Activated T-cell treated with anti-CD3 and anti-CD28 coated beads, Interleukin-2, amount 50 U/mL, for 72 hours (primary cell): ENCODE results near the gene MMEL1. TPM values are rescaled to one million over a fixed set of nuclear protein-coding genes. Genes with fewer than 3 reads are reported as not detected.

Experiments used
- ATAC-seq, 2 donors: fragments of 150-1000 bp; cut with Tn5 transposase; replicated peaks in 1 of 2; 2 replicates each; pipeline ENCODE4 v1.10.0; 2021; ENCODE audit warnings: moderate library complexity in 2 of 2, mild to moderate bottlenecking in 1 of 2
- DNase-seq, 2 donors: peaks; one replicate each; pipeline ENCODE4 v3.0.0; 2021 to 2022; ENCODE audit warnings: mixed read lengths in 1 of 2
- H3K27ac Mint-ChIP-seq: one replicate; pipeline ENCODE4 v1.8.0; 2022; ENCODE audit warnings: mild to moderate bottlenecking, moderate library complexity, mixed read lengths
- H3K27me3 Mint-ChIP-seq: one replicate; pipeline ENCODE4 v1.8.0; 2022; ENCODE audit warnings: low read depth, mixed read lengths
- H3K36me3 Mint-ChIP-seq, 2 donors: one replicate each; pipeline ENCODE4 v1.8.0; 2022; ENCODE audit warnings: mixed read lengths in 2 of 2, mild to moderate bottlenecking in 1 of 2; ENCODE audit not compliant: insufficient read depth in 2 of 2
- H3K4me1 Mint-ChIP-seq: one replicate; pipeline ENCODE4 v1.8.0; 2022; ENCODE audit warnings: low read depth, mixed read lengths
- H3K4me3 Mint-ChIP-seq, 2 donors: one replicate each; pipeline ENCODE4 v1.8.0; 2022; ENCODE audit warnings: mild to moderate bottlenecking in 2 of 2, mixed read lengths in 2 of 2, moderate library complexity in 2 of 2
- H3K9me3 Mint-ChIP-seq, 2 donors: one replicate each; pipeline ENCODE4 v1.8.0; 2022; ENCODE audit warnings: mixed read lengths in 2 of 2
- total RNA-seq, 2 donors: library from RNA; stranded (reverse); gene quantifications; one replicate each; pipeline ENCODE4 v1.2.3, GENCODE V29; 2022

The MMEL1 gene
- total RNA-seq, 2 donors from 2014 or later, result 1.5 to 1.9 TPM

DNA sequence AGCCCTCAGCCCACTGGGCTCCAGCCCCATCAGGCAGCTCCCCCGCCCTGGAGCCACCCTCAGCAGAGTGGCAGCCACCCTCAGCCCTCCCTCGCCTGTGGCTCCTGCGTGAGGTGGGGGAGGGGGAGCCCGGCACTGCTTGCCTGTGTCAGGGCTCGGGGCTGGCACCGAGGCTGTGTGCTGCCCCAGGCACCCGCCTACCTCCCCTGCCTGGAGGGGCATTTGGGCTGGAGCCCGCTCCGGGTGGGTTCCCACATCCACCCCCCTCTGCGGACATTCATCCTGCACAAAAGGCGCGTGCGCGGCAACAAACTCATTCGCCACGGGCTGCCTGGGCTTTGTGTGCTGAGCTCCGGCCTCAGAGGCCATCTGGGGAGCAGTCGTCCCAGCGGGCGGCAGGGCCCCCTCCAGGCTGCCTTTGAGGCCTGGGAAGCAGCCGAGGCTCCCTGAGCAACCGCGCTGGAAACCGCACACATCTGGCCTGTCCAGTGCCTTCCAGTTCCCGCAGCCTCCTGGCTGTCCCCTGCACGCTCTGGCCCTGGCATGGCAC lies 89.2 kb downstream of the MMEL1 start:
- Mint-ChIP-seq H3K36me3 (no peaks in the 10 kb centered on the region), H3K4me1 (peaks cover 9% of the 10 kb centered on the region), H3K9me3 (no peaks in the 10 kb centered on the region), H3K27ac (no peak overlapping the region), H3K27me3 (no peaks in the 10 kb centered on the region), H3K4me3 (no peak overlapping the region)
- ATAC-seq, result no peak
- DNase-seq, result peak; percentile 46 to 54

DNA sequence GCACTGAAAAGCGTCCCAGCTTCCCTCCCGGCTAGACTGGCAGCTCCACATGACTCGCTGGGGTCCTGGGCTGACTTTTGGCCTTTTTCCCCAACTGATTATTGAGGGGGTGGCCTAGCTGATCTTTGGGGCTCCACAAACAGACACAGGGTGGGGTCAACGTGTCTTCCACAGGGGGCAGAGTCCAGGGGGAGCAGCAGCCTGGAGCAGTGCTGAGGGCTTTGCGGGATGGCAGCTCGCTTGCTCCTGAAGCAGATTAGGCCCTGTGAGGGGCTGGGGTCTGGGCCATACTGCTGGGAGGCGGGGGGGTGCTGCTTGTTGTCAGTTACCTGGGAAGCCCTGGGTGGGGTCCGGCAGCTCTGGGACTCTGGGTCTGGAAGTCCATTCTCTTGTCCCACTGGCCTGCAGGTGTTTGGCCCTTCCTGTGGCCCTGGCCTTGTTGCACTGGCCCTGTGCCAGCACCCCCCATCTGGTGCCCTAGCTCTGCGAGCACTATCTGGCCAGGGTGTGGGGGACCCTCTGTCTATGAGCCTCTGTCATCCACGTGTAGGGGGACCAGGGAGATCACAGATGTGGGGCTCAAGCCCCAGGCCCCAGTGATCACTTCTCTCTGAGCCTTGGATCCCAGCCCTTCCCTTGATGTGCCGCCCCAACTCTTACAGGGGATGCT lies 90.4 kb downstream of the MMEL1 start:
- no peak for DNase-seq
- Mint-ChIP-seq H3K4me3 (no peak overlapping the region), H3K27ac (no peak overlapping the region), H3K27me3 (no peaks in the 10 kb centered on the region), H3K4me1 (peaks cover 5% of the 10 kb centered on the region), H3K36me3 (no peaks in the 10 kb centered on the region), H3K9me3 (no peaks in the 10 kb centered on the region)
- no peak for ATAC-seq

DNA sequence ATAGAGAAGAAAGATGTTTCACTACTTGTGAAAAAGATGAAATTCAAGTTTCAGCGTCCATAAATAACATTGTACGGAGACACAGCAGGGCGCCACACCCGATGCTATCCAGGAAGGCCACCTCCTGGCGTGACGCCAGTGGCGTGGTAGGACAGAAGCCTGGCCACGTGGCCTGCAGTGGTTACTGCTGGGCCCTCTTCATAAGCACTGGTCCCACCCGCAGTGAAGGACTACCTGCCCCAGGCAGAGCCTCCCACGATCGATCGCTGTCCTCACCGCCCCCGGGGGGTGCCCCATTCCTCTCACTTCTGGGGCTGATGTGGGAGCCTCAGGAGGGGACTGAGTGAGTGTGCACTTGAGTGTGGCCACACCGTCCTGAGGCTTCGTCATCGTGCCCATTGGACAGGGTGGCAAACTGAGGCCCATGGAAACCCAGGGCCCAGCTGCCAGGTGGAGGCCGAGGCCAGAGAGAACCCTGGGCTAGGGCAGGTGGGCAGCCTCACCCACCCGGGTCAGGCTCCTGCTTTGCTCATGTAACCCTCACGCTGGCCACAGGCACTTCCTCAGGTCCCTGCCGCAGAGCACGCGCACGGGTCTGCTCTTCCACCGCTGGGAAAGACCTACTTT lies 91.1 kb downstream of the MMEL1 start:
- ATAC-seq (no peak), DNase-seq (no peak)
- Mint-ChIP-seq H3K27me3 (no peaks in the 10 kb centered on the region), H3K4me3 (no peak overlapping the region), H3K36me3 (no peaks in the 10 kb centered on the region), H3K27ac (no peak overlapping the region), H3K9me3 (no peaks in the 10 kb centered on the region), H3K4me1 (peaks cover 5% of the 10 kb centered on the region)

DNA sequence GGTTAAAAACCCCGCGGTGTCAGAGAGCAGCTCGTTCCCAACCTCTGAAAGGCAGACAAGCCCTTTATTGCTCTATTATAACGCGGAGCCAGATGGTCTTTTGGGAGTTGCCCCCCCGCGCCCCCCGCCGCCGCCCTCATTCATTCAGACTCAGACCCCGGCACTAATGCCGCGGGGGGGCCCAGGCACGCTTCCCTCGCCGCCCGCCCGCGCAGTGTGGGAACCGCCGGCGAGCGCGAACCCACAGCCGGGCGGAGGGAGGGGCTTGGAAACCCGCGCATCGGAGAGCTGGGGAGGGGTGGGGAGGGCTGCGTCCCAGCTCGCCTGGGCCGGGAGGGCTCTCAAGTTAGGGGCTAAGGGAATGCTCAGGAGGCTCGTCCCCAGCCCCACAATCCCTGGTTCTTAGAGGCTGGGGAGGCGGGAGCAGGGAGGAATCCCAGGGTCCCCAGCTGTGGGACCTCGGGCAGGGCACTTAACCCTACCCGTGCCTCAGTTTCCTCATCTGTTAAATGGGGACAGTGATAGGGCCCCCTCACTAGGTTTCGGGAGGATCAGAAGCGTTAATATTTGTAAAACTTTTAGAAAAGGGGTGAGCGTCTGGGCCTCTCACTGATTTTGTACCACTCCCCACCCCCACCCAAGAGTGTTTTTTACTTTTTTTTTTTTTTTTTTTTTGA lies 91.9 kb downstream of the MMEL1 start:
- ATAC-seq (no peak), DNase-seq (no peak)
- no peaks in the 10 kb centered on the region for H3K9me3 Mint-ChIP-seq
- no peaks in the 10 kb centered on the region for H3K36me3 Mint-ChIP-seq
- no peak overlapping the region for H3K4me3 Mint-ChIP-seq
- no peak overlapping the region for H3K27ac Mint-ChIP-seq
- peaks cover 5% of the 10 kb centered on the region for H3K4me1 Mint-ChIP-seq
- no peaks in the 10 kb centered on the region for H3K27me3 Mint-ChIP-seq

Other genes with a start within 250 kb of the MMEL1 start
- 1 to 10 TPM; 6.8 to 6.9 TPM for gene MORN1, start 241.5 kb downstream of the MMEL1 start, total RNA-seq
- gene RER1, start 241.2 kb downstream of the MMEL1 start, total RNA-seq, result 100 to 1,000 TPM; 160 to 166 TPM
- gene PEX10, start 220.5 kb downstream of the MMEL1 start, total RNA-seq, result 10 to 100 TPM; 10.2 to 11.4 TPM
- 10 to 100 TPM; 13.9 to 26.3 TPM for gene PLCH2, start 156.7 kb downstream of the MMEL1 start, total RNA-seq
- 10 to 100 TPM; 44.6 to 49.7 TPM for gene PANK4, start 106.4 kb downstream of the MMEL1 start, total RNA-seq
- under 1 TPM in 1 of 2 donors, not detected in 1; 0.49 TPM for gene HES5, start 102.8 kb downstream of the MMEL1 start, total RNA-seq
- 100 to 1,000 TPM; 141 to 175 TPM for gene TNFRSF14, start 76.6 kb downstream of the MMEL1 start, total RNA-seq
- gene PRXL2B, start 46.2 kb downstream of the MMEL1 start, total RNA-seq, result 10 to 100 TPM; 34.8 to 39.2 TPM
- under 1 TPM; 0.43 to 0.88 TPM for gene TTC34, start 168.7 kb upstream of the MMEL1 start, total RNA-seq